Panc1 (cell line): ENCODE measurements around the gene RMND5A. TPM values are rescaled to one million over a fixed set of nuclear protein-coding genes. Genes with fewer than 3 reads are reported as not detected.

Experiments
- ATAC-seq: fragments of 200-7000 bp; cut with Tn5 transposase; 2 replicates; pipeline ENCODE4 v1.9.1; 2020; ENCODE audit warnings: mild to moderate bottlenecking, moderate library complexity
- BruUV-seq: library from RNA; stranded (reverse); fragments of 400-500 nt; replicated peaks from 2 replicates; lab custom pipeline; 2021; lab: Mats Ljungman, UMichigan
- CTCF ChIA-PET: fragments of 300-600 bp; sonication (Branson Sonifier 250); formaldehyde crosslinking; loops from one replicate; lab custom pipeline; 2022; ENCODE audit warnings: antibody characterized with exemption; lab: Charles Lee
- POLR2A ChIA-PET: fragments of 300-600 bp; sonication (Branson Sonifier 250); formaldehyde crosslinking; loops from one replicate; lab custom pipeline; 2022; ENCODE audit warnings: antibody characterized with exemption; lab: Charles Lee
- DNase-seq: peaks from one replicate; pipeline ENCODE4 v3.0.0-alpha.2; 2010; ENCODE audit warnings: low read depth, low spot score
- H3K27ac ChIP-seq: 2 replicates; pipeline ENCODE4 v1.5.1; 2011; ENCODE audit warnings: mild to moderate bottlenecking, low read length, inconsistent platforms
- H3K27me3 ChIP-seq: fragments of 200-500 bp; sonication (Bioruptor generic); 2 replicates; pipeline ENCODE4 v1.6.0; 2014; ENCODE audit warnings: low read length, inconsistent platforms; ENCODE audit not compliant: control insufficient read depth, insufficient read depth
- H3K36me3 ChIP-seq: fragments of 200-500 bp; sonication (Bioruptor generic); 2 replicates; pipeline ENCODE4 v1.5.1; 2014; ENCODE audit warnings: inconsistent platforms, mild to moderate bottlenecking, low read length, moderate library complexity; ENCODE audit not compliant: control insufficient read depth, insufficient read depth
- H3K4me1 ChIP-seq: 2 replicates; pipeline ENCODE4 v1.5.1; 2011; ENCODE audit warnings: inconsistent platforms, mild to moderate bottlenecking, low read length, moderate library complexity; ENCODE audit not compliant: control insufficient read depth, insufficient read depth
- H3K4me3 ChIP-seq, 2 experiments: 2 replicates each; pipeline ENCODE4 v1.5.1; 2011 to 2012; ENCODE audit warnings: low read depth in 2 of 2, low read length in 2 of 2, mild to moderate bottlenecking in 2 of 2, inconsistent platforms in 1 of 2, moderate library complexity in 1 of 2
- H3K9me3 ChIP-seq: fragments of 200-500 bp; sonication (Bioruptor generic); 2 replicates; pipeline ENCODE4 v1.5.1; 2014; ENCODE audit warnings: low read depth, mild to moderate bottlenecking, inconsistent platforms, low read length, moderate library complexity; ENCODE audit not compliant: control insufficient read depth, insufficient read depth
- POLR2AphosphoS5 ChIP-seq: IDR thresholded peaks from 2 replicates; pipeline ENCODE4 v1.6.1; 2012; ENCODE audit warnings: mild to moderate bottlenecking, low read depth, low read length, moderate library complexity
- SIN3A ChIP-seq: IDR thresholded peaks from 2 replicates; pipeline ENCODE4 v1.6.1; 2012; ENCODE audit warnings: low read depth, mild to moderate bottlenecking, low read length, moderate library complexity, borderline replicate concordance; ENCODE audit not compliant: insufficient read depth
- TCF7L2 ChIP-seq: IDR thresholded peaks from 2 replicates; pipeline ENCODE4 v1.6.1; 2011; ENCODE audit warnings: mild to moderate bottlenecking, low read depth, low read length, inconsistent platforms
- in situ Hi-C: cut with HindIII; loops from 2 replicates; pipeline ENCODE4 v1.10.0; 2016; ENCODE audit warnings: low sequenced_read_pairs, low pct_unique_long_range_greater_than_20kb
- intact Hi-C: fragments of 100-400 bp; cut with micrococcal nuclease; formaldehyde crosslinking; loops from one replicate; pipeline ENCODE4 v1.10.0; 2022; ENCODE audit not compliant: unreplicated experiment
- total RNA-seq: library from RNA; stranded (reverse); gene quantifications from one replicate; pipeline ENCODE4 v1.2.1, GENCODE V29; 2021; ENCODE audit not compliant: unreplicated experiment
- TF ChIP-seq, protein P1 (sequence below), 2 experiments: IDR thresholded peaks; 2 replicates each; pipeline ENCODE4 v1.6.1; 2011 to 2012; ENCODE audit warnings: low read depth in 2 of 2, control low read depth in 1 of 2, low read length in 1 of 2, mild to moderate bottlenecking in 1 of 2, moderate library complexity in 1 of 2; ENCODE audit not compliant: insufficient read depth in 1 of 2
- TF ChIP-seq, protein P2 (sequence below): fragments of 450-650 bp; IDR thresholded peaks from 2 replicates; pipeline ENCODE4 v1.5.1; 2017; ENCODE audit warnings: mild to moderate bottlenecking

Gene RMND5A
- total RNA-seq, 1 experiment from 2014 or later, result 42.8 TPM

DNA sequence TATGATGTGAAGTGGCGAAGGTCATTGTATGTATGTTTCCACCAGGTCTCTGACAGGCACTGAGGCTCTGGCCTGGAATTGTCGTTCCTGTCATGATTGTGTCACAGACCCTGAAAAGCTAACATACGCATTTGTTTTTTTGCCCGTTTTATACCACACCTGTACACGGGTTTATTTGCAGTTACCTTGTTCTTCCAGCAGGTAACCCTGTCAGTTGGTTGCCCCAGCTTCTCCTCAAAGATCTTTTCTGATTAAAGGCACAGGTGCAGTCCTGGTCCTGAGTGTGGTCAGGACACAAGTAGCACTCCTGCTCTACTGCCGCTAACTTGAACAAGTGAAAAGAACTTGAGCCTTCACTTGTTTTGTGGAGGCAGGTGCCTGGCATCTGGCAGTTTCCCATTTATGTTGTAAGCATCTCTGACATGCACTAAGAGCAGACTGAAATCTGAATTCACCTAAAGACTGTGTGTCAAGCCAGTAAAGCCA lies 50.8 kb downstream of the RMND5A start:
- H3K27ac ChIP-seq, result no peak overlapping the region
- ChIA-PET CTCF (no interaction called here), POLR2A (no interaction called here)
- DNase-seq (no peak), ATAC-seq (no peak)
- intact Hi-C loops (no loop called here), in situ Hi-C loops (no loop called here)
- H3K27me3 ChIP-seq, result no peaks in the 10 kb centered on the region
- BruUV-seq, result no TSS peak
- no peaks in the 10 kb centered on the region for H3K4me1 ChIP-seq
- H3K9me3 ChIP-seq, result no peaks in the 10 kb centered on the region
- TF ChIP-seq, protein P1, sequence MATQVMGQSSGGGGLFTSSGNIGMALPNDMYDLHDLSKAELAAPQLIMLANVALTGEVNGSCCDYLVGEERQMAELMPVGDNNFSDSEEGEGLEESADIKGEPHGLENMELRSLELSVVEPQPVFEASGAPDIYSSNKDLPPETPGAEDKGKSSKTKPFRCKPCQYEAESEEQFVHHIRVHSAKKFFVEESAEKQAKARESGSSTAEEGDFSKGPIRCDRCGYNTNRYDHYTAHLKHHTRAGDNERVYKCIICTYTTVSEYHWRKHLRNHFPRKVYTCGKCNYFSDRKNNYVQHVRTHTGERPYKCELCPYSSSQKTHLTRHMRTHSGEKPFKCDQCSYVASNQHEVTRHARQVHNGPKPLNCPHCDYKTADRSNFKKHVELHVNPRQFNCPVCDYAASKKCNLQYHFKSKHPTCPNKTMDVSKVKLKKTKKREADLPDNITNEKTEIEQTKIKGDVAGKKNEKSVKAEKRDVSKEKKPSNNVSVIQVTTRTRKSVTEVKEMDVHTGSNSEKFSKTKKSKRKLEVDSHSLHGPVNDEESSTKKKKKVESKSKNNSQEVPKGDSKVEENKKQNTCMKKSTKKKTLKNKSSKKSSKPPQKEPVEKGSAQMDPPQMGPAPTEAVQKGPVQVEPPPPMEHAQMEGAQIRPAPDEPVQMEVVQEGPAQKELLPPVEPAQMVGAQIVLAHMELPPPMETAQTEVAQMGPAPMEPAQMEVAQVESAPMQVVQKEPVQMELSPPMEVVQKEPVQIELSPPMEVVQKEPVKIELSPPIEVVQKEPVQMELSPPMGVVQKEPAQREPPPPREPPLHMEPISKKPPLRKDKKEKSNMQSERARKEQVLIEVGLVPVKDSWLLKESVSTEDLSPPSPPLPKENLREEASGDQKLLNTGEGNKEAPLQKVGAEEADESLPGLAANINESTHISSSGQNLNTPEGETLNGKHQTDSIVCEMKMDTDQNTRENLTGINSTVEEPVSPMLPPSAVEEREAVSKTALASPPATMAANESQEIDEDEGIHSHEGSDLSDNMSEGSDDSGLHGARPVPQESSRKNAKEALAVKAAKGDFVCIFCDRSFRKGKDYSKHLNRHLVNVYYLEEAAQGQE (IDR thresholded peaks at IDR 0.05; ENCODE audit: insufficient read depth in 1 of 2, low read depth in 2 of 2, low read length in 1 of 2), result no peak
- TF ChIP-seq, protein P2, sequence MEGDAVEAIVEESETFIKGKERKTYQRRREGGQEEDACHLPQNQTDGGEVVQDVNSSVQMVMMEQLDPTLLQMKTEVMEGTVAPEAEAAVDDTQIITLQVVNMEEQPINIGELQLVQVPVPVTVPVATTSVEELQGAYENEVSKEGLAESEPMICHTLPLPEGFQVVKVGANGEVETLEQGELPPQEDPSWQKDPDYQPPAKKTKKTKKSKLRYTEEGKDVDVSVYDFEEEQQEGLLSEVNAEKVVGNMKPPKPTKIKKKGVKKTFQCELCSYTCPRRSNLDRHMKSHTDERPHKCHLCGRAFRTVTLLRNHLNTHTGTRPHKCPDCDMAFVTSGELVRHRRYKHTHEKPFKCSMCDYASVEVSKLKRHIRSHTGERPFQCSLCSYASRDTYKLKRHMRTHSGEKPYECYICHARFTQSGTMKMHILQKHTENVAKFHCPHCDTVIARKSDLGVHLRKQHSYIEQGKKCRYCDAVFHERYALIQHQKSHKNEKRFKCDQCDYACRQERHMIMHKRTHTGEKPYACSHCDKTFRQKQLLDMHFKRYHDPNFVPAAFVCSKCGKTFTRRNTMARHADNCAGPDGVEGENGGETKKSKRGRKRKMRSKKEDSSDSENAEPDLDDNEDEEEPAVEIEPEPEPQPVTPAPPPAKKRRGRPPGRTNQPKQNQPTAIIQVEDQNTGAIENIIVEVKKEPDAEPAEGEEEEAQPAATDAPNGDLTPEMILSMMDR, result no peak
- TF ChIP-seq POLR2AphosphoS5, result no peak
- TF ChIP-seq SIN3A, result no peak
- TF ChIP-seq TCF7L2, result no peak
- no peak overlapping the region for H3K4me3 ChIP-seq
- peaks cover 18% of the 10 kb centered on the region for H3K36me3 ChIP-seq

DNA sequence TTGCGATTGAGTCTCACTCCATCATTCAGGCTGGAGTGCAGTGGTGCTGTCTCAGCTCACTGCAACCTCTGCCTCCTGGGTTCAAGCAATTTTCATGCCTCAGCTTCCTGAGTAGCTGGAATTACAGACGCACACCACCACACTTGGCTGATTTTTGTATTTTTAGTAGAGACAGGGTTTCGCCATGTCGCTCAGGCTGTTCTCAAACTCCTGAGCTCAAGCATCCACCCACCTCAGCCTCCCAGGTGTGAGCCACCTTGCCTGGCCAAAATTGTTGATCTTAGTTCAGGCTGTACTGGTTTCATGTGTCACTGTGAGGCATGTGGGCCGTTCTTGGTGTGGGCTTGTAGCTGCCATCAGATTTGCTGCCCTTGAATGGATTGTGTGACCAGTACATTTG lies 52.5 kb downstream of the RMND5A start:
- Histone ChIP-seq H3K27me3 (no peaks in the 10 kb centered on the region), H3K9me3 (no peaks in the 10 kb centered on the region), H3K27ac (no peak overlapping the region), H3K4me3 (no peak overlapping the region), H3K36me3 (peaks cover 18% of the 10 kb centered on the region), H3K4me1 (no peaks in the 10 kb centered on the region)
- no peak for DNase-seq
- CTCF ChIA-PET, result no interaction called here
- POLR2A ChIA-PET, result no interaction called here
- no TSS peak for BruUV-seq
- TF ChIP-seq, protein P2, result no peak
- TF ChIP-seq, protein P1 (IDR thresholded peaks at IDR 0.05; ENCODE audit: insufficient read depth in 1 of 2, low read depth in 2 of 2, low read length in 1 of 2), result no peak
- TF ChIP-seq POLR2AphosphoS5 (no peak), SIN3A (no peak), TCF7L2 (no peak)
- in situ Hi-C loops (no loop called here), intact Hi-C loops (no loop called here)
- ATAC-seq, result no peak
